ENCODE data around the gene CHST15. TPM values are rescaled to one million over a fixed set of nuclear protein-coding genes. Genes with fewer than 3 reads are reported as not detected.

CHST15 gene
- total RNA-seq, 1 experiment from 2014 or later: 17.1 TPM

- intact Hi-C loops (cut with micrococcal nuclease): no loop called here
- Histone ChIP-seq H4K20me1 (ENCODE audit: low read length) (no peaks in the 10 kb centered on the region), H3K9ac (ENCODE audit: low read length) (no peak overlapping the region), H3K9me3 (ENCODE audit: low read length) (no peaks in the 10 kb centered on the region), H3K4me2 (ENCODE audit: low read length) (no peak overlapping the region), H3K36me3 (ENCODE audit: low read depth, low read length) (no peaks in the 10 kb centered on the region), H3K27ac (ENCODE audit: low read length) (no peak overlapping the region), H3K9me2 (replicated peaks; ENCODE audit: low read length) (no peaks in the 10 kb centered on the region), H3K79me2 (ENCODE audit: low read length) (peaks cover 25% of the 10 kb centered on the region; the same call in 1 of the 2 replicates), H3K27me3 (ENCODE audit: low read length) (no peaks in the 10 kb centered on the region), H3F3A (ENCODE audit: low read length, unreplicated experiment) (no peaks in the 10 kb centered on the region), H3K4me1 (ENCODE audit: insufficient read depth, low read length) (peaks cover 20% of the 10 kb centered on the region), H2AFZ (ENCODE audit: low read length) (no peak overlapping the region), H3K4me3 (ENCODE audit: low read length) (no peak overlapping the region)
- ChIA-PET CTCF (no interaction called here), POLR2A (ENCODE audit: unreplicated experiment) (no interaction called here)
- no peak for ATAC-seq
- DNase-seq: no peak
- BruUV-seq (replicated peaks): no TSS peak
- TF ChIP-seq CTCF (conservative IDR thresholded peaks at IDR 0.05; ENCODE audit: low read depth, low read length): no peak
- no peak for TF ChIP-seq EZH2phosphoT487 (IDR thresholded peaks at IDR 0.05; ENCODE audit: borderline replicate concordance, low read length)
- TF ChIP-seq EZH2 (IDR thresholded peaks at IDR 0.05; ENCODE audit: low read length, unreplicated experiment): no peak
Observed at GRCh38 chr10:124057601-124058000, 35.8 kb downstream of the CHST15 start.

GRCh38 chr10:124056337-124056980 lies 36.9 kb downstream of the CHST15 start:
- Histone ChIP-seq H2AFZ (ENCODE audit: low read length) (no peak overlapping the region), H3K4me2 (ENCODE audit: low read length) (no peak overlapping the region), H3K4me3 (ENCODE audit: low read length) (no peak overlapping the region), H3K9me2 (replicated peaks; ENCODE audit: low read length) (no peaks in the 10 kb centered on the region), H3K36me3 (ENCODE audit: low read depth, low read length) (no peaks in the 10 kb centered on the region), H3K4me1 (ENCODE audit: insufficient read depth, low read length) (peaks cover 20% of the 10 kb centered on the region), H3K27ac (ENCODE audit: low read length) (no peak overlapping the region), H3K9me3 (ENCODE audit: low read length) (no peaks in the 10 kb centered on the region), H3F3A (ENCODE audit: low read length, unreplicated experiment) (no peaks in the 10 kb centered on the region), H3K79me2 (ENCODE audit: low read length) (peaks cover 35% of the 10 kb centered on the region; the same call in 1 of the 2 replicates), H3K9ac (ENCODE audit: low read length) (no peak overlapping the region), H4K20me1 (ENCODE audit: low read length) (no peaks in the 10 kb centered on the region), H3K27me3 (ENCODE audit: low read length) (no peaks in the 10 kb centered on the region)
- intact Hi-C loops (cut with micrococcal nuclease): no loop called here
- ChIA-PET POLR2A (ENCODE audit: unreplicated experiment) (no interaction called here), CTCF (no interaction called here)
- no TSS peak for BruUV-seq (replicated peaks)
- DNase-seq: no peak
- TF ChIP-seq CTCF (conservative IDR thresholded peaks at IDR 0.05; ENCODE audit: low read depth, low read length): no peak
- no peak for TF ChIP-seq EZH2phosphoT487 (IDR thresholded peaks at IDR 0.05; ENCODE audit: borderline replicate concordance, low read length)
- no peak for TF ChIP-seq EZH2 (IDR thresholded peaks at IDR 0.05; ENCODE audit: low read length, unreplicated experiment)
- ATAC-seq: no peak

- no peak for TF ChIP-seq CTCF (conservative IDR thresholded peaks at IDR 0.05; ENCODE audit: low read depth, low read length)
Observed at GRCh38 chr10:124053971-124054370, 39.4 kb downstream of the CHST15 start.

More at GRCh38 chr10:124053971-124054370, 39.4 kb downstream of the CHST15 start:
- Histone ChIP-seq H3F3A (ENCODE audit: low read length, unreplicated experiment) (no peaks in the 10 kb centered on the region), H3K27me3 (ENCODE audit: low read length) (no peaks in the 10 kb centered on the region), H3K36me3 (ENCODE audit: low read depth, low read length) (no peaks in the 10 kb centered on the region), H3K9me3 (ENCODE audit: low read length) (no peaks in the 10 kb centered on the region), H3K9ac (ENCODE audit: low read length) (no peak overlapping the region), H3K4me3 (ENCODE audit: low read length) (no peak overlapping the region; the same call in 1 of the 2 replicates), H3K4me2 (ENCODE audit: low read length) (peak overlapping the region; percentile 47), H3K27ac (ENCODE audit: low read length) (peak overlapping the region; percentile 60), H4K20me1 (ENCODE audit: low read length) (no peaks in the 10 kb centered on the region), H2AFZ (ENCODE audit: low read length) (no peak overlapping the region), H3K79me2 (ENCODE audit: low read length) (peaks cover 47% of the 10 kb centered on the region), H3K9me2 (replicated peaks; ENCODE audit: low read length) (no peaks in the 10 kb centered on the region), H3K4me1 (ENCODE audit: insufficient read depth, low read length) (peaks cover 32% of the 10 kb centered on the region)
- peak; percentile 91 for DNase-seq
- no TSS peak for BruUV-seq (replicated peaks)
- ATAC-seq: peak; percentile 78
- intact Hi-C loops (cut with micrococcal nuclease): loop anchor here (1.0 to 5.0 kb wide), 2 partner anchors 9 to 38 kb away; partner anchors contain the start of gene CHST15
- ChIA-PET CTCF (interaction anchor here (1.1 kb wide), 1 partner anchor 59 kb away, joined by 6 read pairs; no protein-coding TSS in a partner anchor), POLR2A (ENCODE audit: unreplicated experiment) (no interaction called here)

Data from PC-3 (cell line).